Activated CD4-positive, alpha-beta T cell treated with anti-CD3 and anti-CD28 coated beads for 36 hours (primary cell): ENCODE measurements around the gene TMIGD2. TPM values are rescaled to one million over a fixed set of nuclear protein-coding genes. Genes with fewer than 3 reads are reported as not detected.

ENCODE experiments used
- ATAC-seq: fragments of 200-7000 bp; cut with Tn5 transposase; one replicate; pipeline ENCODE4 v1.10.0; 2021; ENCODE audit warnings: mild to moderate bottlenecking, moderate library complexity
- CTCF ChIA-PET: fragments of 350-600 bp; sonication (Branson Sonifier 250); formaldehyde crosslinking; loops from one replicate; lab custom pipeline; 2021; ENCODE audit warnings: antibody characterized with exemption; lab: Charles Lee
- POLR2A ChIA-PET: fragments of 350-600 bp; sonication (Branson Sonifier 250); formaldehyde crosslinking; loops from one replicate; lab custom pipeline; 2021; ENCODE audit warnings: antibody characterized with exemption, inconsistent platforms; lab: Charles Lee
- DNase-seq: peaks from one replicate; pipeline ENCODE4 v3.0.0-alpha.2; 2020
- H3K27ac Mint-ChIP-seq: one replicate; pipeline ENCODE4 v1.8.0; 2021; ENCODE audit warnings: mixed read lengths
- H3K27me3 Mint-ChIP-seq: one replicate; pipeline ENCODE4 v1.8.0; 2021; ENCODE audit warnings: mixed read lengths
- H3K36me3 Mint-ChIP-seq: one replicate; pipeline ENCODE4 v1.8.0; 2021; ENCODE audit warnings: low read depth, mixed read lengths
- H3K4me1 Mint-ChIP-seq: one replicate; pipeline ENCODE4 v1.8.0; 2021; ENCODE audit warnings: mixed read lengths
- H3K4me3 Mint-ChIP-seq: one replicate; pipeline ENCODE4 v1.8.0; 2021; ENCODE audit warnings: mild to moderate bottlenecking, moderate library complexity, mixed read lengths
- H3K9me3 Mint-ChIP-seq: one replicate; pipeline ENCODE4 v1.8.0; 2021; ENCODE audit warnings: low read depth, mixed read lengths
- intact Hi-C, 2 experiments: fragments of 100-400 bp; cut with DNase I in 1 of 2; cut with micrococcal nuclease in 1 of 2; formaldehyde crosslinking; loops; one replicate each; pipeline versions ENCODE4 v1.14.2 to v1.15.1; 2022 to 2024; cut with DNase I, micrococcal nuclease
- total RNA-seq, 2 experiments: library from RNA; stranded (reverse); gene quantifications; one replicate each; pipeline ENCODE4 v1.2.3, GENCODE V29; 2021

Gene TMIGD2
- total RNA-seq, 2 experiments from 2014 or later, result 15.8 to 16.1 TPM

GRCh38 chr19:4327252-4327876, 25.2 kb upstream of the TMIGD2 start:
- peak; percentile 56 for ATAC-seq
- intact Hi-C loops, result loop anchor here in 1 of 2 experiments (1.0 to 5.0 kb wide), 9 partner anchors 60 to 1575 kb away; partner anchors contain the start of genes ANKRD24, APBA3, CACTIN and DAPK3
- peaks cover 8% of the 10 kb centered on the region for H3K36me3 Mint-ChIP-seq
- no peaks in the 10 kb centered on the region for H3K9me3 Mint-ChIP-seq
- H3K4me1 Mint-ChIP-seq, result peaks cover 27% of the 10 kb centered on the region
- ChIA-PET CTCF (interaction anchor here (1.0 to 1.1 kb wide), 3 partner anchors 11 to 60 kb away, joined by 3 to 5 read pairs (median 3); partner anchors contain the start of gene STAP2), POLR2A (interaction anchor here (1.1 kb wide), 1 partner anchor 15 kb away, joined by 12 read pairs; the partner anchor contains the start of gene MPND)
- peak overlapping the region; percentile 51 for H3K27ac Mint-ChIP-seq
- DNase-seq, result peak; percentile 94
- no peaks in the 10 kb centered on the region for H3K27me3 Mint-ChIP-seq
- H3K4me3 Mint-ChIP-seq, result peak overlapping the region; percentile 93

GRCh38 chr19:4326837-4327251, 24.7 kb upstream of the TMIGD2 start:
- H3K4me3 Mint-ChIP-seq, result peak overlapping the region; percentile 93
- no peaks in the 10 kb centered on the region for H3K9me3 Mint-ChIP-seq
- no peaks in the 10 kb centered on the region for H3K27me3 Mint-ChIP-seq
- intact Hi-C loops, result loop anchor here in 1 of 2 experiments (1.0 to 5.0 kb wide), 9 partner anchors 60 to 1575 kb away; partner anchors contain the start of genes ANKRD24, APBA3, CACTIN and DAPK3
- no peak for ATAC-seq
- peak; percentile 37 for DNase-seq
- CTCF ChIA-PET, result no interaction called here
- peaks cover 27% of the 10 kb centered on the region for H3K4me1 Mint-ChIP-seq
- H3K27ac Mint-ChIP-seq, result no peak overlapping the region
- POLR2A ChIA-PET, result no interaction called here
- H3K36me3 Mint-ChIP-seq, result peaks cover 8% of the 10 kb centered on the region

GRCh38 chr19:4326215-4326836, 24.1 kb upstream of the TMIGD2 start:
- POLR2A ChIA-PET, result no interaction called here
- no peaks in the 10 kb centered on the region for H3K9me3 Mint-ChIP-seq
- CTCF ChIA-PET, result no interaction called here
- ATAC-seq, result no peak
- peaks cover 27% of the 10 kb centered on the region for H3K4me1 Mint-ChIP-seq
- peaks cover 8% of the 10 kb centered on the region for H3K36me3 Mint-ChIP-seq
- no peak overlapping the region for H3K27ac Mint-ChIP-seq
- no peak for DNase-seq
- H3K27me3 Mint-ChIP-seq, result no peaks in the 10 kb centered on the region
- peak overlapping the region; percentile 93 for H3K4me3 Mint-ChIP-seq
- intact Hi-C loops, result loop anchor here in 1 of 2 experiments (5.0 kb wide), 7 partner anchors 144 to 1576 kb away; partner anchors contain the start of genes ANKRD24, APBA3, CACTIN and EEF2

GRCh38 chr19:4324228-4324627, 22.0 kb upstream of the TMIGD2 start:
- peaks cover 2% of the 10 kb centered on the region for H3K9me3 Mint-ChIP-seq
- ChIA-PET CTCF (no interaction called here), POLR2A (interaction anchor here (1.7 kb wide), 1 partner anchor 19 kb away, joined by 3 read pairs; the partner anchor contains the start of gene MPND)
- no peak overlapping the region for H3K27ac Mint-ChIP-seq
- intact Hi-C loops, result no loop called here
- no peak overlapping the region for H3K4me3 Mint-ChIP-seq
- ATAC-seq (no peak), DNase-seq (no peak)
- H3K4me1 Mint-ChIP-seq, result peaks cover 20% of the 10 kb centered on the region
- no peaks in the 10 kb centered on the region for H3K27me3 Mint-ChIP-seq
- H3K36me3 Mint-ChIP-seq, result peaks cover under 1% of the 10 kb centered on the region

GRCh38 chr19:4323692-4324091, 21.5 kb upstream of the TMIGD2 start:
- ATAC-seq, result no peak
- Mint-ChIP-seq H3K36me3 (no peaks in the 10 kb centered on the region), H3K4me3 (no peak overlapping the region), H3K27me3 (no peaks in the 10 kb centered on the region), H3K9me3 (peaks cover 4% of the 10 kb centered on the region), H3K27ac (no peak overlapping the region), H3K4me1 (peaks cover 19% of the 10 kb centered on the region)
- CTCF ChIA-PET, result no interaction called here
- no peak for DNase-seq
- POLR2A ChIA-PET, result interaction anchor here (0.6 to 1.7 kb wide), 2 partner anchors 20 to 22 kb away, joined by 3 to 6 read pairs; partner anchors contain the start of gene MPND
- intact Hi-C loops, result no loop called here

GRCh38 chr19:4322942-4323665, 20.9 kb upstream of the TMIGD2 start:
- ATAC-seq, result no peak
- intact Hi-C loops, result no loop called here
- Mint-ChIP-seq H3K4me1 (peaks cover 17% of the 10 kb centered on the region), H3K9me3 (peaks cover 4% of the 10 kb centered on the region), H3K27ac (no peak overlapping the region), H3K36me3 (no peaks in the 10 kb centered on the region), H3K4me3 (no peak overlapping the region), H3K27me3 (no peaks in the 10 kb centered on the region)
- ChIA-PET POLR2A (interaction anchor here (0.6 to 0.9 kb wide), 2 partner anchors 22 to 42 kb away, joined by 3 to 6 read pairs; no protein-coding TSS in a partner anchor), CTCF (interaction anchor here (0.9 to 1.2 kb wide), 4 partner anchors 28 to 253 kb away, joined by 3 to 4 read pairs (median 4); no protein-coding TSS in a partner anchor)
- no peak for DNase-seq

GRCh38 chr19:4320419-4320818, 18.2 kb upstream of the TMIGD2 start:
- POLR2A ChIA-PET, result interaction anchor here (0.6 to 1.1 kb wide), 3 partner anchors 22 to 551 kb away, joined by 3 to 4 read pairs (median 3); no protein-coding TSS in a partner anchor
- Mint-ChIP-seq H3K9me3 (peaks cover 4% of the 10 kb centered on the region), H3K4me1 (no peaks in the 10 kb centered on the region), H3K27ac (no peak overlapping the region), H3K4me3 (no peak overlapping the region), H3K36me3 (no peaks in the 10 kb centered on the region), H3K27me3 (no peaks in the 10 kb centered on the region)
- no peak for DNase-seq
- CTCF ChIA-PET, result interaction anchor here (1.0 to 1.3 kb wide), 5 partner anchors 10 to 86 kb away, joined by 3 to 4 read pairs (median 4); no protein-coding TSS in a partner anchor
- ATAC-seq, result no peak
- intact Hi-C loops, result no loop called here

GRCh38 chr19:4319067-4319718, 17.0 kb upstream of the TMIGD2 start:
- no peak for DNase-seq
- Mint-ChIP-seq H3K27ac (no peak overlapping the region), H3K4me1 (no peaks in the 10 kb centered on the region), H3K4me3 (no peak overlapping the region), H3K9me3 (peaks cover 4% of the 10 kb centered on the region), H3K36me3 (no peaks in the 10 kb centered on the region), H3K27me3 (no peaks in the 10 kb centered on the region)
- intact Hi-C loops, result no loop called here
- POLR2A ChIA-PET, result interaction anchor here (0.6 to 0.8 kb wide), 3 partner anchors 10 to 113 kb away, joined by 3 to 5 read pairs (median 4); no protein-coding TSS in a partner anchor
- CTCF ChIA-PET, result interaction anchor here (1.0 to 1.4 kb wide), 8 partner anchors 8 to 85 kb away, joined by 3 to 4 read pairs (median 3); no protein-coding TSS in a partner anchor
- ATAC-seq, result no peak

- intact Hi-C loops, result no loop called here
- Mint-ChIP-seq H3K4me3 (no peak overlapping the region), H3K27ac (no peak overlapping the region), H3K9me3 (peaks cover 4% of the 10 kb centered on the region), H3K36me3 (no peaks in the 10 kb centered on the region), H3K27me3 (no peaks in the 10 kb centered on the region), H3K4me1 (no peaks in the 10 kb centered on the region)
- ChIA-PET CTCF (interaction anchor here (1.1 kb wide), 1 partner anchor 21 kb away, joined by 3 read pairs; no protein-coding TSS in a partner anchor), POLR2A (interaction anchor here (0.8 kb wide), 1 partner anchor 9 kb away, joined by 4 read pairs; no protein-coding TSS in a partner anchor)
- DNase-seq, result no peak
- ATAC-seq, result no peak
Observed at GRCh38 chr19:4318460-4318859, 16.3 kb upstream of the TMIGD2 start.

- ChIA-PET POLR2A (no interaction called here), CTCF (interaction anchor here (1.0 kb wide), 1 partner anchor 11 kb away, joined by 3 read pairs; no protein-coding TSS in a partner anchor)
- Mint-ChIP-seq H3K9me3 (peaks cover 4% of the 10 kb centered on the region), H3K4me3 (no peak overlapping the region), H3K27ac (no peak overlapping the region), H3K4me1 (no peaks in the 10 kb centered on the region), H3K36me3 (no peaks in the 10 kb centered on the region), H3K27me3 (no peaks in the 10 kb centered on the region)
- DNase-seq, result no peak
- intact Hi-C loops, result no loop called here
- no peak for ATAC-seq
Observed at GRCh38 chr19:4316956-4317355, 14.8 kb upstream of the TMIGD2 start.
